IPS-18c (cell line): ENCODE results near the gene TTC9C.

Source experiments
- H3K4me3 ChIP-seq: 2 replicates; pipeline ENCODE4 v1.7.0; 2013; ENCODE audit warnings: low read depth, mild to moderate bottlenecking, low read length, moderate library complexity; ENCODE audit not compliant: insufficient read depth
- H3K9me3 ChIP-seq: one replicate; pipeline ENCODE4 v1.6.1; 2013; ENCODE audit warnings: mild to moderate bottlenecking, low read length, moderate library complexity; ENCODE audit not compliant: control insufficient read depth, insufficient read depth

Gene TTC9C

GRCh38 chr11:62707277-62707861 lies 20.9 kb upstream of the TTC9C start, which contains the start of the genes BSCL2 and GNG3:
Gene BSCL2, minus strand, starts transcription at chr11:62707424. Its CDS starts 229 bp downstream, at chr11:62707195.
Gene GNG3, plus strand, starts transcription at chr11:62707676. Its CDS starts 620 bp downstream, at chr11:62708296.
- Histone ChIP-seq H3K4me3 (peak within 1 kb of the TSS; percentile 63), H3K9me3 (no peaks in the 10 kb centered on the region)

GRCh38 chr11:62708392-62708791 lies 19.9 kb upstream of the TTC9C start:
- H3K9me3 ChIP-seq, result no peaks in the 10 kb centered on the region
- peak overlapping the region; percentile 81; the same call in 1 of the 2 replicates for H3K4me3 ChIP-seq

GRCh38 chr11:62708793-62709192 lies 19.5 kb upstream of the TTC9C start:
- no peaks in the 10 kb centered on the region for H3K9me3 ChIP-seq
- H3K4me3 ChIP-seq, result peak overlapping the region; percentile 81

GRCh38 chr11:62709247-62710000 lies 18.9 kb upstream of the TTC9C start:
- peak overlapping the region; percentile 81 for H3K4me3 ChIP-seq
- no peaks in the 10 kb centered on the region for H3K9me3 ChIP-seq

GRCh38 chr11:62710001-62710345 lies 18.3 kb upstream of the TTC9C start:
- Histone ChIP-seq H3K4me3 (peak overlapping the region; percentile 81), H3K9me3 (no peaks in the 10 kb centered on the region)

GRCh38 chr11:62712276-62712812 lies 15.9 kb upstream of the TTC9C start:
- no peaks in the 10 kb centered on the region for H3K9me3 ChIP-seq
- no peak overlapping the region for H3K4me3 ChIP-seq

GRCh38 chr11:62712861-62713260 lies 15.4 kb upstream of the TTC9C start:
- Histone ChIP-seq H3K4me3 (no peak overlapping the region), H3K9me3 (no peaks in the 10 kb centered on the region)

- Histone ChIP-seq H3K4me3 (no peak overlapping the region), H3K9me3 (no peaks in the 10 kb centered on the region)
These were observed 14.9 kb upstream of the TTC9C start for GRCh38 chr11:62713343-62713742.

GRCh38 chr11:62715150-62716130 lies 12.8 kb upstream of the TTC9C start:
- H3K9me3 ChIP-seq, result no peaks in the 10 kb centered on the region
- no peak overlapping the region for H3K4me3 ChIP-seq

- no peaks in the 10 kb centered on the region for H3K9me3 ChIP-seq
- H3K4me3 ChIP-seq, result no peak overlapping the region
These were observed 12.1 kb upstream of the TTC9C start for GRCh38 chr11:62716206-62716605.

- Histone ChIP-seq H3K4me3 (no peak overlapping the region), H3K9me3 (no peaks in the 10 kb centered on the region)
These were observed 11.5 kb upstream of the TTC9C start for GRCh38 chr11:62716816-62717215.

GRCh38 chr11:62719302-62719978 lies 8.8 kb upstream of the TTC9C start:
- Histone ChIP-seq H3K9me3 (no peaks in the 10 kb centered on the region), H3K4me3 (no peak overlapping the region)

GRCh38 chr11:62721994-62722393 lies 6.3 kb upstream of the TTC9C start:
- H3K9me3 ChIP-seq, result peaks cover 2% of the 10 kb centered on the region
- no peak overlapping the region for H3K4me3 ChIP-seq

- H3K4me3 ChIP-seq, result no peak overlapping the region
- H3K9me3 ChIP-seq, result peaks cover 2% of the 10 kb centered on the region
These were observed 4.1 kb upstream of the TTC9C start for GRCh38 chr11:62724171-62724570.

- Histone ChIP-seq H3K9me3 (peaks cover 2% of the 10 kb centered on the region), H3K4me3 (peak overlapping the region; percentile 98)
These were observed 2.6 kb upstream of the TTC9C start for GRCh38 chr11:62725646-62726045.

GRCh38 chr11:62726156-62726914 lies 2.0 kb upstream of the TTC9C start:
- Histone ChIP-seq H3K9me3 (peaks cover 2% of the 10 kb centered on the region), H3K4me3 (peak overlapping the region; percentile 98)
